Measurements from ENCODE around the gene CAMK2D. TPM values are rescaled to one million over a fixed set of nuclear protein-coding genes. Genes with fewer than 3 reads are reported as not detected.

CAMK2D gene
- total RNA-seq, 1 experiment from 2014 or later: 7.1 TPM

DNA sequence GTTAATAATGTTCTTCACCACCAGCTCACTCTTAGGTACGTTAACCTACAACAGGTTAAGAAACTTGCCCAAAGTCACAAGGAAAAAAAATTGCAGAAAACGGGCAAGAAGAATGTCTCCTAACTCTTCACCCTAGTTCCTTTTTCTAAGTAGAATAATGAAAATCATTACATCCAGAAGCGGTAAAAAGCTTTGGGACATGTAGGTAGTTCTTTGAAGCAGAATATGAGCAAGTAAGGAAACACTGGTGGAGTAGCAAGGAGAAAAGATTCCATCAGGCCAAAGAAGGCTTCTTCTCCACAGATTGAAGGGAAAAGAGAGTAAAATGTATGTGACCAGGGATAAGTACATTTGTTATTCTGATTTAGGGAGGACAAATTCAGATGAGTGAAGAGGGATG is 4.1 kb downstream of the CAMK2D start:
- no peak overlapping the region for H3K4me2 ChIP-seq
- no peak for TF ChIP-seq EZH2 (IDR thresholded peaks at IDR 0.05; ENCODE audit: low read depth)
- TF ChIP-seq, protein P1, sequence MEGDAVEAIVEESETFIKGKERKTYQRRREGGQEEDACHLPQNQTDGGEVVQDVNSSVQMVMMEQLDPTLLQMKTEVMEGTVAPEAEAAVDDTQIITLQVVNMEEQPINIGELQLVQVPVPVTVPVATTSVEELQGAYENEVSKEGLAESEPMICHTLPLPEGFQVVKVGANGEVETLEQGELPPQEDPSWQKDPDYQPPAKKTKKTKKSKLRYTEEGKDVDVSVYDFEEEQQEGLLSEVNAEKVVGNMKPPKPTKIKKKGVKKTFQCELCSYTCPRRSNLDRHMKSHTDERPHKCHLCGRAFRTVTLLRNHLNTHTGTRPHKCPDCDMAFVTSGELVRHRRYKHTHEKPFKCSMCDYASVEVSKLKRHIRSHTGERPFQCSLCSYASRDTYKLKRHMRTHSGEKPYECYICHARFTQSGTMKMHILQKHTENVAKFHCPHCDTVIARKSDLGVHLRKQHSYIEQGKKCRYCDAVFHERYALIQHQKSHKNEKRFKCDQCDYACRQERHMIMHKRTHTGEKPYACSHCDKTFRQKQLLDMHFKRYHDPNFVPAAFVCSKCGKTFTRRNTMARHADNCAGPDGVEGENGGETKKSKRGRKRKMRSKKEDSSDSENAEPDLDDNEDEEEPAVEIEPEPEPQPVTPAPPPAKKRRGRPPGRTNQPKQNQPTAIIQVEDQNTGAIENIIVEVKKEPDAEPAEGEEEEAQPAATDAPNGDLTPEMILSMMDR (conservative IDR thresholded peaks at IDR 0.05): no peak
- H3K4me1 ChIP-seq (replicated peaks; ENCODE audit: insufficient read depth): peaks cover 6% of the 10 kb centered on the region; the same call in 1 of the 2 replicates
- DNase-seq: no peak
- BruUV-seq (replicated peaks): no TSS peak
- no peaks in the 10 kb centered on the region for H3K27me3 ChIP-seq (ENCODE audit: insufficient read depth, low read depth)
- ChIA-PET CTCF (no interaction called here), POLR2A (ENCODE audit: unreplicated experiment) (no interaction called here)
- no peak overlapping the region for H3K4me3 ChIP-seq
- intact Hi-C loops (cut with micrococcal nuclease; ENCODE audit: unreplicated experiment): no loop called here
- H3K9me3 ChIP-seq (ENCODE audit: insufficient read depth, low read depth): no peaks in the 10 kb centered on the region
- H4K20me1 ChIP-seq (ENCODE audit: insufficient read depth): no peaks in the 10 kb centered on the region
- no peaks in the 10 kb centered on the region for H3K36me3 ChIP-seq (ENCODE audit: low read depth)
- H3K9me2 ChIP-seq (ENCODE audit: insufficient read depth): no peaks in the 10 kb centered on the region
- peaks cover 5% of the 10 kb centered on the region; the same call in 1 of the 2 replicates for H3F3A ChIP-seq (ENCODE audit: insufficient read depth, low read depth)
- no peak overlapping the region for H3K27ac ChIP-seq
- no peaks in the 10 kb centered on the region for H3K79me2 ChIP-seq (ENCODE audit: low read depth)
- H2AFZ ChIP-seq: no peak overlapping the region

DNA sequence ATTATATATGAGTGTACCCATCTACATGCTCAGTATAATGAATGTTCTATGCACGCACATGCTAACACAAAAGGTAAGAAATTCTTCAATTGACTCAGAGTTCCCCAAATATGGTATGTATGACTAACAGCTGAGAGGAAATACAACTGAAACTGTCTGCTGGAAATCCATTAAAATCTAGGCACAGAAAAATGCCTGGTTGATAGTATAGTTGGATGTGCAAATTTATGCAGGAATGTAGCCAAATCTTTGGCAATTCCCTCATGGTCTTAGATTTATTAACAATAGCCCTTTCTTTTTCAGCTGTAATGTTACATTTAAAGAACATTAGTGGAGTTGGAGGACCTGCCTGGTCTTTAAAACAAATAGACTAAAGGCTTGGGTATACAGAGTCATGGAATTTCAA is 5.5 kb downstream of the CAMK2D start:
- no peak for DNase-seq
- POLR2A ChIA-PET (ENCODE audit: unreplicated experiment): no interaction called here

DNA sequence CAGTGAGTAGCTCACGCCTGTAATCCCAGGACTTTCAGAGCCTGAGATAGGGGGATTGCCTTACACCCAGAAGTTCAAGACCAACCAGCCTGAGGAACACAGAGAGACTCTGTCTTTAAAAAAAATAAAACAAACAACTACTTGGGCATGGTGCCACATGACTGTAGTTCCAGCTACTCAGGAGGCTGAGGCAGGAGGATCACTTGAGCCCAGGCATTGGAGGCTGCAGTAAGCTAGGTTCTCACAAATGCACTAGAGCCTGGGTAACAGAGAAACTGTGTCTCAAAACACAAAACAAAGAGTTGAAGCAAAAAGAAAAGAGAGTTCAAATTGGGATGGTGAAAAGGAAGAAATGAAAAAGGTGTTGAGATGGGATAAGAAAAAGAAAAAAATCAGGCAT is 10.8 kb downstream of the CAMK2D start:
- intact Hi-C loops (cut with micrococcal nuclease; ENCODE audit: unreplicated experiment): no loop called here
- H3K9me3 ChIP-seq (ENCODE audit: insufficient read depth, low read depth): no peaks in the 10 kb centered on the region
- H3K4me3 ChIP-seq: no peak overlapping the region
- no peak overlapping the region for H3K27ac ChIP-seq
- no peak for DNase-seq
- no peaks in the 10 kb centered on the region for H3K79me2 ChIP-seq (ENCODE audit: low read depth)
- no peaks in the 10 kb centered on the region for H3K9me2 ChIP-seq (ENCODE audit: insufficient read depth)
- H3K4me1 ChIP-seq (replicated peaks; ENCODE audit: insufficient read depth): no peaks in the 10 kb centered on the region
- TF ChIP-seq, protein P1 (conservative IDR thresholded peaks at IDR 0.05): no peak
- TF ChIP-seq EZH2 (IDR thresholded peaks at IDR 0.05; ENCODE audit: low read depth): no peak
- BruUV-seq (replicated peaks): no TSS peak
- no peak overlapping the region for H3K4me2 ChIP-seq
- H2AFZ ChIP-seq: no peak overlapping the region
- no peaks in the 10 kb centered on the region for H3K27me3 ChIP-seq (ENCODE audit: insufficient read depth, low read depth)
- H4K20me1 ChIP-seq (ENCODE audit: insufficient read depth): no peaks in the 10 kb centered on the region
- CTCF ChIA-PET: no interaction called here
- H3K36me3 ChIP-seq (ENCODE audit: low read depth): no peaks in the 10 kb centered on the region
- POLR2A ChIA-PET (ENCODE audit: unreplicated experiment): no interaction called here
- H3F3A ChIP-seq (ENCODE audit: insufficient read depth, low read depth): no peaks in the 10 kb centered on the region

More for the DNA sequence above, 5.5 kb downstream of the CAMK2D start:
- BruUV-seq (replicated peaks): no TSS peak
- no peak for TF ChIP-seq EZH2 (IDR thresholded peaks at IDR 0.05; ENCODE audit: low read depth)
- TF ChIP-seq, protein P1 (conservative IDR thresholded peaks at IDR 0.05): no peak
- H3K27ac ChIP-seq: no peak overlapping the region
- no peaks in the 10 kb centered on the region for H3K27me3 ChIP-seq (ENCODE audit: insufficient read depth, low read depth)
- H3K4me3 ChIP-seq: no peak overlapping the region
- H3K36me3 ChIP-seq (ENCODE audit: low read depth): no peaks in the 10 kb centered on the region
- H2AFZ ChIP-seq: no peak overlapping the region
- H3K9me3 ChIP-seq (ENCODE audit: insufficient read depth, low read depth): no peaks in the 10 kb centered on the region
- no peak overlapping the region for H3K4me2 ChIP-seq
- CTCF ChIA-PET: no interaction called here
- no peaks in the 10 kb centered on the region for H3K79me2 ChIP-seq (ENCODE audit: low read depth)
- H4K20me1 ChIP-seq (ENCODE audit: insufficient read depth): no peaks in the 10 kb centered on the region
- H3F3A ChIP-seq (ENCODE audit: insufficient read depth, low read depth): no peaks in the 10 kb centered on the region
- H3K4me1 ChIP-seq (replicated peaks; ENCODE audit: insufficient read depth): peaks cover 6% of the 10 kb centered on the region; the same call in 1 of the 2 replicates
- intact Hi-C loops (cut with micrococcal nuclease; ENCODE audit: unreplicated experiment): no loop called here
- no peaks in the 10 kb centered on the region for H3K9me2 ChIP-seq (ENCODE audit: insufficient read depth)

All from PC-9 (cell line).